NCI-H2081 treated with DMSO at 0.1 percent for 48 hours (cell line): ENCODE measurements around the gene PRELID1.
A peak's percentile ranks its signal among the peaks of the same experiment; 100 is the strongest.
"Not testable (repeated sequence)": the region's sequence is repeated elsewhere in the genome, so short reads cannot be mapped to it uniquely, and the experiment has no call there.

Experiments
- DNase-seq: peaks from one replicate; lab custom pipeline; 2025; lab: John Stamatoyannopoulos, UW

PRELID1 gene

DNA sequence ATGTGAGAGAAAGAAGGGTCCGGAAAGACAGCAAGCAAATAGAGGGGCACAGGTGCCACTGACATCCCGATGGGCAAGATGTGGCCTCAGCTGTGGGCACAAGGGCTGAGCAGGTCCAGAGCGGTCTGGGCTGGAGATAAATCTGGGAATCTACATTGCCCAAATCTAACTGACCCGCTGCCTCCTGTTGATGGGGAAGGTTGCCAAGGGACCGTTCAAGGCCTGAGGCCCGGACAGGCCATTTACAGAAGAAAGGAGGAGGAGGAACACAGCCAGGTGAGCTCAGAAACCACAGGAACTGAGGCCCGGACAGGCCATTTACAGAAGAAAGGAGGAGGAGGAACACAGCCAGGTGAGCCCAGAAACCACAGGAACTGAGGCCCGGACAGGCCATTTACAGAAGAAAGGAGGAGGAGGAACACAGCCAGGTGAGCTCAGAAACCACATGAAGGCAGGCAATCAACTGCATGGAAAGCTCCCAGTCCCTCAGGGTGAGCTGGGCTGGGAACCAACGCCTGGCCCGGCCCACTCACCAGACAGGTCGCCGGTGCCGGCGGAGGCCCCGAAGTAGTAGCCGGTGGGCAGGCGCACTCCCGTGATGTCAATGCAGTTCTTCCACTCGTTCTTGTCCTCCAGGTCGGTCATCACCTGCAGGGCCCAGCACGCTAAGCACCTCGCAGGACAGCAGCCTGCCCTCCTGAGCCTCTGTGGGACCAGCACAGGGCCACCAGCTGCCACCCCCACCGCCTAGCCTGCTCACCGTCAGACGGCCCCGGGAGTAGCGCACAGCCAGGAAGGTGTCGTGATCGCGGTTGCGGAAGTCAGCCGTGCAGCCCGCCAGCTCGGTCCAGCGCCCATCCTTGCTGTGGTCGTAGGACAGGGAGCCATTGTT is 33.2 kb downstream of the PRELID1 start:
- no peak for DNase-seq

GRCh38 chr5:177338251-177339106 is 34.9 kb downstream of the PRELID1 start:
- no peak for DNase-seq

DNA sequence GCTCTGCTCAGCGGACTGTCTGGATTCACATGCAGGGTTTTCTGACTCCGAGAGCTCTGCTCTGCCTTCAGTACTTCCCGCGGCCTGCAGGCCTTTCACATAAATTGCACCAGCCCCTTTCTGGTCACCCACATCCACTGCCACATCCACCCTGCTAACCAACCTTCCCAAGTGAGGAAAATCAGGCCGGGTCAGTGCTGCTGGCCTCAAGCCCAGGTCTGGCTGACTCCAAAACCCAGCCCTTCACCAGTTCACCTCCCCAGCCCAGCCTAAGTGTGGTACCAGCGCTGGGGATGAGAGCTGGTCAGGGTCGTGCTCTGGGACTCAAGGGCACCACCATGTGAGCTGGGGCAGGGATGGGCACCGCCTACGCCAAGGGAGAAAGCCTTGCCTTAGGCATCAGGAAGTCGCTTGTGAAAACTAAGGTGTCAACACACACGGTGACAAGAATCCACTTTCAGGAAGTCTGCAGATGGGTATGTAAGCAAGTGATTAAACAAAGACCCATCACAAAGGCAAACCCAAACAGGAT is 35.6 kb downstream of the PRELID1 start:
- DNase-seq = no peak

DNA sequence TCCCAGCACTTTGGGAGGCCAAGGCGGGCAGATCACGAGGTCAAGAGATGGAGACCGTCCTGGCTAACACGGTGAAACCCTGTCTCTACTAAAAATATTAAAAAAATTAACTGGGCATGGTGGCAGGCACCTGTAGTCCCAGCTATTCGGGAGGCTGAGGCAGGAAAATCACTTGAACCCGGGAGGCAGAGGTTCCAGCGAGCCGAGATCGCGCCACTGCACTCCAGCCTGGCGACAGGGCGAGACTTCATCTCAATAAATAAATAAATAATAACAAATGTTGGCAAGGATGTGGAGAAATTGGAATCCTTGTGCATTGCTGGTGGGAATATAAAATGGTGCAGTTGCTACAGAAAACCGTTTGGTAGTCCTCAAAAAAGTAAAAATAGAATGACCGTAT is 39.4 kb downstream of the PRELID1 start:
- DNase-seq = not testable (repeated sequence)

DNA sequence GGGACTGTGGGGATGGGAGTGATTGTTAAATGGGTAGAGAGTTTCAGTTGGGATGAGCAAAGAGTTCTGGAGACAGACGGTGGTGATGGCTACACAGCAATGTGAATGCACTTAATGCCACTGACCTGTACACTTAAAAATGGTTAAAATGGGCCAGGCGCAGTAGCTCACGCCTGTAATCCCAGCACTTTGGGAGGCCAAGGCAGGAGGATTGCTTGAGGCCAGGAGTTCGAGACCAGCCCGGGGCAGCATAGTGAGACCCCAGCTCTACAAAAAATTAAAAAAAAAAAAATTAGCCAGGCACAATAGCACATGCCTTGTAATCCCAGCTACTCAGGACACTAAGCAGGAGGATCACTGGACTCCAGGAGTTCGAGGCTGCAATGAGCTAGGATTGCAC is 40.2 kb downstream of the PRELID1 start:
- DNase-seq = no peak

DNA sequence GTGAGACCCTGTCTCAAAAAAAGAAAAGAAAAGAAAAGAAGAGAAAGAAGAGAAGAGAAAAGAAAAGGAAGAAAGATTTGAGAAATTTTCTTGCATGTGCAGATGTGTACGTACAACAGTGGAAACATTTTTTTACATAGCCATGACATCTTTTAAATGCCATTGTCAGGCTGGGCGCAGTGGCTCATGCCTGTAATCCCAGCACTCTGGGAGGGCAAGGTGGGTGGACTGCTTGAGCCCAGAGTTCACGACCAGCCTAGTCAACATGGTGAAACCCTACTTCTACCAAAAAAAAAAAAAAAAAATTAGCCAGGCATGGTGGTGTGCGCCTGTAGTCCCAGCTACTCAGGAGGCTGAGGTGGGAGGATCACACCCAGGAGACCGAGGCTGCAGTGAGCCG is 41.3 kb downstream of the PRELID1 start:
- no peak for DNase-seq

DNA sequence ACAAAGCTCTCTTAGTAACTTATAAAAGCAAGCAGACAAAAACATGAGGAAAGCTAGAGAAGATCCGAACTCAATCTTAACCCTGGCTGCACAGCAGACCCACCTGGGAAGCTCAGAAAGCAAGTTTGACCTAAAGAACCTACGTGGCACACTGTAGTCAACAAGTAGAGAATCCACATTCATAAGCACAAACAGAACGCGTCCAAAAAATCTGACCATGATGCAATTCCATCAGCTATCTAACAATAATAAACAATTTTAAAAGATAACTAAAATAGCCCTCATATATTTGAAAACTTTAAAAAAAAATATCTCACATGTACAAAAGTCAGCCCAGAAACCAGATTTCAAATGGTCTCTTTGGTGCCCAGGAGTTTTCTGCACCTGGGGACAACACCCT is 43.2 kb downstream of the PRELID1 start:
- DNase-seq = no peak

DNA sequence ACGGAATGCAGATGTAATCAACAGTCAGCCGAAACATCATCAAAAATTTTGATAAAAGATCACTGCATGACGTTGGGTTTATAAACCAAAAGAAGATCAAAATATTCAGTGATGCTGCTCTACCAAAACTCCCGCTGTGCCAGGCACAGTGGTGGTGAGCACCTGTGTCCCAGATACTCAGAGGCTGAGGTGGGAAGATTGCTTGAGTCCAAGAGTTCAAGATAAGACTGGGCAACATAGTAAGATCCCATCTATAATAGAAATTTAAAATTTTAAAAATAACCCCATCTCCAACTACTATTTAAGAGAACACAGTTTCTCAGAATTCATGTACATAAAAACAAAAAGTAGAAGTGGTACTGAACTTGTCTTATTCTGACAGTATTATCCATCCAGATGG is 44.1 kb downstream of the PRELID1 start:
- no peak for DNase-seq

GRCh38 chr5:177349362-177349647 is 45.7 kb downstream of the PRELID1 start:
- DNase-seq = no peak

GRCh38 chr5:177349762-177350161 is 46.2 kb downstream of the PRELID1 start:
- no peak for DNase-seq

DNA sequence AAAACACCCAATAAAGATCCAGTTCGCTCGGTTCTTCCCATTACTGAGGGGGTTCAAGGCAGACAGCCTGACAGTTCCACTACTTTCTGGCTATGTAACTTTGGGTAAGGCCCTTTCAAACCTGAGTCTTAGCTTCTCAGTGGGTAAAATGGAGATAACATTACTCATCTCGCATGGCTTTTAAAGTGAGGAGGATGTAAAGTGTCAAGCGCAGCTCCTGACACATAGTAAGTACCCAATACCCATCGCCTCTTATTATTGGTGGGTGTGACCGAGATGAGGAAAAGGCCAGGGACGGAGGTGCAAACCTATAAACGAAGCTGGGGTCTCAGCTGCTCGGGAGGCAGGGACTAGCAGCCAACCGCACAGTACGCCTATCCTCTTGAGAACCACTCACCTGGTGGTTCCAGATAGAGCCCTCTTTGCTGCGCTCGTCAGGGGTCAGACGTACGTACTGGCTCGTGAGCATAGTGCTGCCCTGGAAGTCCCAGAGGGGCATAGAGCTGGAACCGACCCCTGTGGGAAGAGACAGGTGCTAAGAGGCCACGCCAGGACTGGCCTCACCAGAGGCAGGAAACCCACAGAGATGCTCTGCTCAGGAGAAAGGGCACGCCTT is 47.3 kb downstream of the PRELID1 start:
- no peak for DNase-seq

GRCh38 chr5:177351392-177352329 is 48.1 kb downstream of the PRELID1 start, which contains the start of gene LMAN2:
TSS of gene LMAN2 (minus strand) at chr5:177351668. CDS start at chr5:177351647, 21 bp downstream.
- DNase-seq = peak; percentile 55

DNA sequence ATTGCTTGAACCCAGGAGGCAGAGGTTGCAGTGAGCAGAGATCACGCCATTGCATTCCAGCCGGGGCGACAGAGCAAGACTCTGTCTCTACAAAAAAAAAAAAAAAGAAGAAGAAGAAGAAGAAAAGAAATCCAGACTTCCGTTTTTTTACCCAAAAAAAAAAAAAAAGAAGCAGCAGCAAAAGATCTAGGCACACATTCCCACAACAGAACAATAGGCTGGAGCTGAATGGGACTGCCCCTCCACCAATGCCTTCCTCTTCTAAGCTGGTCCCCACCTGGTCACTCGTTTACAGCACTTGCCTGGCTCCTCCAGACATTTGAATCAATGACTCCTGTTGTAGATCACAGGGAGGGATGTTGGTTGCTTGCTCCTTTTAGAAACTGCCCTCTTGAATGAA is 49.5 kb downstream of the PRELID1 start:
- no peak for DNase-seq

- DNase-seq = no peak
These were observed 50.7 kb downstream of the PRELID1 start for GRCh38 chr5:177354256-177354655.

- no peak for DNase-seq
These were observed 51.1 kb downstream of the PRELID1 start for GRCh38 chr5:177354711-177355110.

DNA sequence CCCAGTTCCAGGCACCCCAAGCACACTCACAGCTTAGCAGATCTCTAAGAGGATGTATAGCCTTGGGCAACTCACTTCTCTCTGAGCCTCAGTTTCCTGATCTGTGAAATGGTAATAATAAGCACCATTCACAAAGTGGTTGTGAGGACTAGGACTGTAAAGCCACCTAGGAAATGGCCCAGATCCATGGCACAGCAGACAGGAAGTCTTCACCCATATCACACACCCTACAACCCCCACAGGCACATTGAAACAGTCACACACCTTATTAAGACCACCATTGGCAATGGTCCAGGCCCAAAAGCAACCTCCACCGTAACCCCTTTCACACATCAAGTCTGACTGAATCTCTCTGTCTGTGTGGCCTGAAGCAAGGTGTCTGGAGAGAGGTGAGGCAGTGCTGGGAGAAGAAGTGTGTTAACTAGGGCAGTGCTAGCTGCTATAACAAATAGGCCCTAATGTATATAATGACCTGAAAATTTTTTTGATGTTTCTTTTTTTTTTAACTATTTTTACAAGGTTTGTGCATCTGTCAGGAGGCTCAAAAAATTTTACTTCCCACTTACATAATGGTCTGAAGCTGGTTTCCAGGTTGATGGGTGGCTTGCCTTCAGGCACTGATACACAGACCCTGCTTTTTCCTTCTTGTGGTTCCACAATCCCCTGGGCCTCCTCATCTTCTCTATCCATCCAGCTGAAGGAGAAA is 51.7 kb downstream of the PRELID1 start:
- DNase-seq = no peak

GRCh38 chr5:177355868-177356168 is 52.2 kb downstream of the PRELID1 start:
- no peak for DNase-seq
